Stimulated activated naive CD4-positive, alpha-beta T cell treated with Interleukin-2 at 50 U/mL for 16 hours (primary cell): ENCODE measurements around the gene OR10H4.
"Not testable (repeated sequence)": the region's sequence is repeated elsewhere in the genome, so short reads cannot be mapped to it uniquely, and the experiment has no call there.

Experiments used
- DNase-seq: peaks from one replicate; lab custom pipeline; 2025; lab: John Stamatoyannopoulos, UW

Gene OR10H4

GRCh38 chr19:15944401-15944800 lies 4.4 kb upstream of the OR10H4 start:
- DNase-seq: no peak

DNA sequence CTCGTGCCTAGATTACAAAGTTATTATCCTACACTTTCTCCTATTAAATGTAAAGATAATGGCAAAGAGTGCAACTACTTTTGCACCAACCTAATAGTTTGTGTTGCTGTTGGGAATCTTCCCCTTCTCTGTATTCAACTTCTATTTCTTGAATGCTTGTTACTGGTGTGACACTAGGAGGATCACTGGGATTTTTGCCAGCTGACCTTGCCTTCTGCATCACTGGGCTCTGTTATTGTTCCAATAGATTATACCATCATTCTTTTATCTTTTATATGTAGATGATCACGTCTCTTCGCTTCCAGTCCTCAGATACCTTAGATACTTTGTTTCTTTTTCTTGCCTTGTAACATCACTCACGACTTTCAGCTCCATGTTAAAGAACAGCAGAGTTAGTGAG lies 3.5 kb upstream of the OR10H4 start:
- DNase-seq: no peak

DNA sequence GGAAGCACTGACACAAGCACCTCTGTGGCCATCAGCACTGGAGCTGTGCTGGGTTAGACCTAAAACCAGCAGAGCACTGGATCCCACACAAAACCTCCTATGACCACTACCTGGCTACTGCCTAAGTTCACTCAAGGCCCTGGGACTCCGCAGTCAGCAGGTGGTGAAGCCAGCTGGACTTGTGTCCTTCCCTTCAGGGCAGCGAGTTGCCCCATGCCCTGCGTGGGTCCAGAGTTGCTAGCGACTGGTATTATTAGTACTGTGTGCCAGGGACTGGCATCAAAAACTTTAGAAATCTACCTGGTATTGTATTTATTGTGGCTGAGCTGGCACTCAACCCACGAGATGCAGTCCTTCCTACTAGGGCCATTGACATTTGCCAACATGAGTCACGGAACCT lies 6.0 kb downstream of the OR10H4 start:
- no peak for DNase-seq

GRCh38 chr19:15962319-15962718 lies 13.5 kb downstream of the OR10H4 start:
- DNase-seq: no peak

- no peak for DNase-seq
Observed at GRCh38 chr19:15964231-15964630, 15.4 kb downstream of the OR10H4 start.

- no peak for DNase-seq
Observed at GRCh38 chr19:15971224-15971780, 22.5 kb downstream of the OR10H4 start.

GRCh38 chr19:15972043-15972442 lies 23.2 kb downstream of the OR10H4 start:
- not testable (repeated sequence) for DNase-seq

DNA sequence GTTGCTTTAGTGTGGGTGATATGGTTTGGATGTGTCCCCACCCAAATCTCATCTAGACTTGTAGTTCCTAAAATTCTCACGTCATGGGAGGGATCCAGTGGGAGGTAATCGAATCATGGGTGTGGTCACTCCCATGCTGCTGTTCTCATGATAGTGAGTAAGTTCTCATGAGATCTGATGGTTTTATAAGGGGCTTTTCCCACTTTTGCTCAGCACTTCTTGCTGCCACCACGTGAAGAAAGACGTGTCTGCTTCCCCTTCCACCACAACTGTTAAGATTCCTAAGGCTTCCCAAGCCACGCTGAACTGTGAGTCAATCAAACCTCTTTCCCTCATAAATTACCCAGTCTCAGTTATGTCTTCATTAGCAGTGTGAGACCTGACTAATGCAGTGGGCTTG lies 26.0 kb downstream of the OR10H4 start:
- no peak for DNase-seq

GRCh38 chr19:15976836-15977689 lies 28.3 kb downstream of the OR10H4 start:
- no peak for DNase-seq

- DNase-seq: no peak
Observed at GRCh38 chr19:15977690-15978089, 28.9 kb downstream of the OR10H4 start.

DNA sequence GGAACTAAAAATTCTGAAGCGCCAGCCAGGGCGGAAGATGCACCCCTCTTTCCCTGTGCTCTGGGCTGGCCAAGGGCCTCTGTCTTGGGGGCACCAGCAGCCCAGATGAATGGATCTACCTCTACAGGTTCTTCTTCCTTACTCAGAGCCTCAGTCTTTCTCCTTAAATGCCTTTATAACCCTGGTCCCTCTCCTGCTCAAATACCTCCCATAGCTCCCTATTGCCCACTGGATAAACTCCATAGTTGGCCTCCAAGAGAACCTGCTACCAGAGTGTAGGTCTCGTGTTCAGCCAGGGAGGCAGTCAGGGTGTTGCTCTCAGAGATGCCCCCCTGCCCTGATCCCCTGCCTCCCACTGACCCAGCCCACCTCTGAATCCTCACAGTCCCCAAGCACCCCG lies 30.5 kb downstream of the OR10H4 start:
- no peak for DNase-seq

DNA sequence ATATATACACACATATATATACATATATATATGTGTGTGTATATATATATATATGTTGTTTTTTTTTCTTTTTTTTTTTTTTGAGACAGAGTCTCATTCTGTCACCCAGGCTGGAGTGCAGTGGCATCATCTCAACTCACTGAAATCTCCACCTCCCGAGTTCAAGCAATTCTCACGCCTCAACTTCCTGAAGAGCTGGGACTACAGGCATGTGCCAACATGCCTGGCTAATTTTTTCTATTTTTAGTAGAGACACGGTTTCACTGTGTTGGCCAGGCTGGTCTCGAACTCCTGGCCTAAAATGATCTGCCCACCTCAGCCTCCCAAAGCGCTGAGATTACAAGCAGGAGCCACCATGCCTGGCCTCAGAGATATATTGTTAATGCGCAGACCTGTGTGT lies 37.0 kb downstream of the OR10H4 start:
- DNase-seq: not testable (repeated sequence)

GRCh38 chr19:15986701-15987100 lies 37.9 kb downstream of the OR10H4 start:
- DNase-seq: no peak

- no peak for DNase-seq
Observed at GRCh38 chr19:15989889-15990288, 41.1 kb downstream of the OR10H4 start.

- DNase-seq: no peak
Observed at GRCh38 chr19:15991602-15992001, 42.8 kb downstream of the OR10H4 start.

- no peak for DNase-seq
Observed at GRCh38 chr19:15992014-15992413, 43.2 kb downstream of the OR10H4 start.

DNA sequence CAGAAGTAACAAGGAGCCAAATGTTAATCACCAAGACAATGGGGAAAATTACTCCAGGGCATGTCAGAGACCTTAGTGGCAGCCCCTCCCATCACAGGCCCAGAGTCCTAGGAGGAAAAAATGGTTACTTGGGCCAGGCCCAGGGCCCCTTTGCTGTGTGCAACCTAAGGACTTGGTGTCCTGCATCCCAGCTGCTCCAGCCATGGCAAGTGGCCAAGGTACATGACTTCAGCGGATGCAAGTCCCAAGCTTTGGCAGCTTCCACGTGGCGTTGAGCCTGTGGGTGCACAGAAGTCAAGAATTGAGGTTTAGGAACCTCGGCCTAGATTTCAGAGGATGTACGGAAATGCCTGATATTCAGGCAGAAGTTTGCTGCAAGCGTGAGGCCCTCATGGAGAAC lies 46.7 kb downstream of the OR10H4 start:
- DNase-seq: no peak

GRCh38 chr19:15998166-15998565 lies 49.4 kb downstream of the OR10H4 start:
- no peak for DNase-seq
